HepG2 (cell line): Measurements from ENCODE around the gene GJA5. TPM values are rescaled to one million over a fixed set of nuclear protein-coding genes. Genes with fewer than 3 reads are reported as not detected.

Experiments used
- ATAC-seq: fragments of 200-7000 bp; cut with Tn5 transposase; 3 replicates; pipeline ENCODE4 v1.9.1; 2020; ENCODE audit warnings: mild to moderate bottlenecking, moderate library complexity
- BruUV-seq: library from RNA; stranded (reverse); fragments of 400-500 nt; replicated peaks from 2 replicates; lab custom pipeline; 2021; lab: Mats Ljungman, UMichigan
- CTCF ChIA-PET: fragments of 300-600 bp; formaldehyde crosslinking; extraction: SDS; loops from one replicate; lab custom pipeline; 2021; ENCODE audit warnings: low total read pairs, inconsistent platforms, low intra/inter-chr PET ratio; lab: Yijun Ruan, JAX
- POLR2A ChIA-PET: fragments of 350-600 bp; sonication (Branson Sonifier 250); formaldehyde crosslinking; loops from one replicate; lab custom pipeline; 2020; ENCODE audit warnings: antibody characterized with exemption, inconsistent platforms; lab: Yijun Ruan, JAX
- DNase-seq: peaks from one replicate; pipeline ENCODE4 v3.0.0-alpha.2; 2015; ENCODE audit warnings: low spot score
- FAIRE-seq: peaks from 3 replicates; lab custom pipeline; 2011; peaks lifted over from hg19 to GRCh38; lab: Jason Lieb, UNC
- H2AFZ ChIP-seq: one replicate; pipeline ENCODE4 v1.6.1; 2011; ENCODE audit warnings: low read length, inconsistent platforms
- H3K27ac ChIP-seq: fragments of 300-600 bp; 3 replicates; pipeline ENCODE4 v1.8.0; 2011; ENCODE audit warnings: mixed run types, mild to moderate bottlenecking, mixed read lengths, low read length, inconsistent platforms; ENCODE audit not compliant: insufficient read depth; ENCODE audit errors: extremely low read length
- H3K27me3 ChIP-seq, 2 experiments: fragments of 200-600 bp in 1 of 2; 2 replicates in 1 of 2; 3 replicates in 1 of 2; pipeline versions ENCODE4 v1.6.0 to v1.8.0; 2011; ENCODE audit warnings: low read length in 2 of 2, mild to moderate bottlenecking in 2 of 2, moderate library complexity in 2 of 2, inconsistent platforms in 1 of 2; ENCODE audit not compliant: insufficient read depth in 2 of 2, control insufficient read depth in 1 of 2
- H3K36me3 ChIP-seq, 2 experiments: fragments of 200-600 bp in 1 of 2; replicated peaks in 1 of 2; 2 replicates in 1 of 2; 3 replicates in 1 of 2; pipeline versions ENCODE4 v1.5.1 to v1.8.0; 2011; ENCODE audit warnings: low read length in 2 of 2, inconsistent platforms in 1 of 2; ENCODE audit not compliant: insufficient read depth in 2 of 2, control insufficient read depth in 1 of 2
- H3K4me1 ChIP-seq: 2 replicates; pipeline ENCODE4 v1.5.1; 2012; ENCODE audit warnings: low read length, inconsistent platforms; ENCODE audit not compliant: insufficient read depth
- H3K4me2 ChIP-seq: 2 replicates; pipeline ENCODE4 v1.6.0; 2011; ENCODE audit warnings: low read depth, low read length, inconsistent platforms
- H3K4me3 ChIP-seq, 3 experiments: fragments of 200-600 bp in 1 of 3; sonication (generic), shearing (Covaris generic) in 1 of 3; replicated peaks in 1 of 3; 2 replicates each; pipeline ENCODE4 v1.5.1; 2011 to 2016; ENCODE audit warnings: low read length in 3 of 3, inconsistent platforms in 2 of 3, low read depth in 2 of 3, mild to moderate bottlenecking in 2 of 3, control low read depth in 1 of 3, mixed read lengths in 1 of 3; ENCODE audit not compliant: insufficient read depth in 1 of 3
- H3K79me2 ChIP-seq: one replicate; pipeline ENCODE4 v1.6.1; 2011; ENCODE audit warnings: low read length, inconsistent platforms; ENCODE audit not compliant: insufficient read depth
- H3K9ac ChIP-seq: 2 replicates; pipeline ENCODE4 v1.6.0; 2011; ENCODE audit warnings: mild to moderate bottlenecking, low read depth, low read length, inconsistent platforms; ENCODE audit not compliant: insufficient read depth
- H3K9me3 ChIP-seq: 2 replicates; pipeline ENCODE4 v1.5.1; 2012; ENCODE audit warnings: mild to moderate bottlenecking, low read length
- H4K20me1 ChIP-seq: 2 replicates; pipeline ENCODE4 v1.6.0; 2011; ENCODE audit warnings: inconsistent platforms, mild to moderate bottlenecking, low read length, moderate library complexity; ENCODE audit not compliant: insufficient read depth
- XBP1 ChIP-seq: sonication (generic); formaldehyde crosslinking; IDR thresholded peaks from 2 replicates; pipeline ENCODE4 v1.5.0; 2020; ENCODE audit warnings: missing genetic modification reagents
- ZBTB7A ChIP-seq: sonication (generic); formaldehyde crosslinking; IDR thresholded peaks from 2 replicates; pipeline ENCODE4 v1.8.0; 2022; ENCODE audit warnings: mild to moderate bottlenecking, missing genetic modification reagents
- ZC3H13 ChIP-seq: sonication (generic); formaldehyde crosslinking; IDR thresholded peaks from 2 replicates; pipeline ENCODE4 v1.8.1; 2023; ENCODE audit warnings: mild to moderate bottlenecking, missing genetic modification reagents, moderate library complexity
- ZFAT ChIP-seq: sonication (generic); formaldehyde crosslinking; conservative IDR thresholded peaks from 2 replicates; pipeline ENCODE4 v1.8.1; 2023; ENCODE audit warnings: missing genetic modification reagents, inconsistent platforms
- ZNF251 ChIP-seq: sonication (generic); formaldehyde crosslinking; IDR thresholded peaks from 2 replicates; pipeline ENCODE4 v1.9.0; 2021; ENCODE audit warnings: mild to moderate bottlenecking, missing genetic modification reagents
- ZNF768 ChIP-seq: sonication (generic); formaldehyde crosslinking; IDR thresholded peaks from 2 replicates; pipeline ENCODE4 v1.4.0; 2020; ENCODE audit warnings: missing genetic modification reagents
- ZNF772 ChIP-seq: sonication (generic); formaldehyde crosslinking; IDR thresholded peaks from 2 replicates; pipeline ENCODE4 v1.5.0; 2020; ENCODE audit warnings: mild to moderate bottlenecking, missing genetic modification reagents
- WGBS: methylation state at CpG from one replicate; pipeline ENCODE4 v1.1.6; 2017; ENCODE audit warnings: low lambda C conversion rate; 5-methylcytosine and 5-hydroxymethylcytosine counted together
- in situ Hi-C: cut with HindIII; loops from 2 replicates; pipeline ENCODE4 v1.10.0; 2017; ENCODE audit warnings: low pct_unique_long_range_greater_than_20kb; ENCODE audit not compliant: extremely low pct_ligation_motif_present
- intact Hi-C: fragments of 100-400 bp; cut with micrococcal nuclease; formaldehyde crosslinking; loops from one replicate; pipeline ENCODE4 v1.10.0; 2022; ENCODE audit not compliant: unreplicated experiment
- polyA plus RNA-seq, 8 experiments: library from polyadenylated mRNA; depleted of rRNA in 3 of 8; stranded (reverse) in 7 of 8; unstranded in 1 of 8; fragments of >200 nt; fragmentation: Illumina TruSeq in 4 of 8; extraction: Trizol in 4 of 8; gene quantifications; 2 replicates each; pipeline versions ENCODE4 v1.2.1 to v1.2.3, GENCODE V29; 2011 to 2016; ENCODE audit warnings: low read depth in 4 of 8, missing spikeins in 1 of 8, mixed read lengths in 1 of 8; ENCODE audit not compliant: insufficient read depth in 1 of 8
- total RNA-seq, 5 experiments: library from RNA; depleted of rRNA; stranded (reverse); fragments of >200 nt; fragmentation: Illumina TruSeq; extraction: Trizol; gene quantifications; 2 replicates each; pipeline ENCODE4 v1.2.3, GENCODE V29; 2016; ENCODE audit warnings: low read depth in 1 of 5
- TF ChIP-seq, protein P1 (sequence below): sonication (generic); formaldehyde crosslinking; IDR thresholded peaks from 2 replicates; pipeline ENCODE4 v1.8.0; 2022; ENCODE audit warnings: missing genetic modification reagents, mild to moderate bottlenecking, borderline replicate concordance
- TF ChIP-seq, protein P2 (sequence below): sonication (generic); formaldehyde crosslinking; IDR thresholded peaks from 2 replicates; pipeline ENCODE4 v1.8.0; 2023; ENCODE audit warnings: mild to moderate bottlenecking, missing genetic modification reagents
- TF ChIP-seq, protein P3 (sequence below): sonication (generic); formaldehyde crosslinking; IDR thresholded peaks from 2 replicates; pipeline ENCODE4 v1.4.0; 2020; ENCODE audit warnings: missing genetic modification reagents
- TF ChIP-seq, protein P4 (sequence below): IDR thresholded peaks from 2 replicates; pipeline ENCODE4 v1.6.1; 2012; ENCODE audit warnings: low read depth, low read length, improper control_type of control experiment
- TF ChIP-seq, protein P5 (sequence below): fragments of 450-650 bp; IDR thresholded peaks from 2 replicates; pipeline ENCODE4 v1.6.1; 2016
- TF ChIP-seq, protein P6 (sequence below): IDR thresholded peaks from 2 replicates; pipeline ENCODE4 v1.6.1; 2016; ENCODE audit warnings: low read depth, missing genetic modification reagents, missing compliant biosample characterization

GJA5 gene
- total and polyA plus RNA-seq, 2 of the 13 experiments (the other 11 are each of a cell fraction or from before 2014, with no cell fraction given), result not detected

DNA sequence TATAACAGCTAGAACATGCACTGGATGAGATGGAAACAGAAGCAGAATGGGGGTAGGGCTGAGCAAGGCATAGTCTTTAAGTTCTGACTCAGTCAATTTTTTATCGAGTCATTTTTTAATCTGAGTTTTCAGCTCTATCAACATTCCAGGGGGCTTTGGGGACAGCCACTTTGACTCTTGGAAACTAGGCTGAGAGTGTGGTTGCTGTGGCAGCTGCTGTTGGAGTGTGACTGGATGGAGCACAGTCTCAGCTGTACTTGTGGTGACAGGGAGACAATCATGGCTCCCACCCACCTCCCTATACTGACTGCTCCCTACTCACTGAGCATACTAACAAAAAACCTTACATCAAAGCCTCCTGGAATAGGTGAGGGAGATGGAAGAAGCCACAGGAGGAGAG lies 25.0 kb downstream of the GJA5 start:
- CTCF ChIA-PET, result no interaction called here
- H3K9ac ChIP-seq, result no peak overlapping the region
- no peaks in the 10 kb centered on the region for H3K27me3 ChIP-seq
- no peak for ATAC-seq
- FAIRE-seq, result no peak
- no peak overlapping the region for H3K4me2 ChIP-seq
- H3K27ac ChIP-seq, result no peak overlapping the region
- in situ Hi-C loops (no loop called here), intact Hi-C loops (loop anchor here (10.0 kb wide), 1 partner anchor 79 kb away; no protein-coding TSS in a partner anchor)
- no peak overlapping the region for H2AFZ ChIP-seq
- H4K20me1 ChIP-seq, result no peaks in the 10 kb centered on the region
- 95% methylated on average over 1 of the region's 1 CpG for WGBS
- no TSS peak for BruUV-seq
- H3K4me1 ChIP-seq, result peaks cover 12% of the 10 kb centered on the region
- H3K9me3 ChIP-seq, result no peaks in the 10 kb centered on the region
- DNase-seq, result no peak
- H3K79me2 ChIP-seq, result no peaks in the 10 kb centered on the region
- POLR2A ChIA-PET, result no interaction called here
- no peak overlapping the region for H3K4me3 ChIP-seq
- no peaks in the 10 kb centered on the region for H3K36me3 ChIP-seq
- TF ChIP-seq XBP1 (CRISPR knock-in tag) (no peak), ZNF768 (CRISPR knock-in tag) (no peak), ZBTB7A (no peak), ZNF251 (CRISPR knock-in tag) (no peak), ZNF772 (CRISPR knock-in tag) (no peak), ZC3H13 (CRISPR knock-in tag) (no peak), ZFAT (CRISPR knock-in tag) (no peak)
- TF ChIP-seq, protein P1, sequence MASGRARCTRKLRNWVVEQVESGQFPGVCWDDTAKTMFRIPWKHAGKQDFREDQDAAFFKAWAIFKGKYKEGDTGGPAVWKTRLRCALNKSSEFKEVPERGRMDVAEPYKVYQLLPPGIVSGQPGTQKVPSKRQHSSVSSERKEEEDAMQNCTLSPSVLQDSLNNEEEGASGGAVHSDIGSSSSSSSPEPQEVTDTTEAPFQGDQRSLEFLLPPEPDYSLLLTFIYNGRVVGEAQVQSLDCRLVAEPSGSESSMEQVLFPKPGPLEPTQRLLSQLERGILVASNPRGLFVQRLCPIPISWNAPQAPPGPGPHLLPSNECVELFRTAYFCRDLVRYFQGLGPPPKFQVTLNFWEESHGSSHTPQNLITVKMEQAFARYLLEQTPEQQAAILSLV (CRISPR knock-in tag), result no peak
- TF ChIP-seq, protein P2, sequence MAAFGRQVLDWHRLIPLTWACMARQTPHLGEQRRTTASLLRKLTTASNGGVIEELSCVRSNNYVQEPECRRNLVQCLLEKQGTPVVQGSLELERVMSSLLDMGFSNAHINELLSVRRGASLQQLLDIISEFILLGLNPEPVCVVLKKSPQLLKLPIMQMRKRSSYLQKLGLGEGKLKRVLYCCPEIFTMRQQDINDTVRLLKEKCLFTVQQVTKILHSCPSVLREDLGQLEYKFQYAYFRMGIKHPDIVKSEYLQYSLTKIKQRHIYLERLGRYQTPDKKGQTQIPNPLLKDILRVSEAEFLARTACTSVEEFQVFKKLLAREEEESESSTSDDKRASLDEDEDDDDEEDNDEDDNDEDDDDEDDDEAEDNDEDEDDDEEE (CRISPR knock-in tag), result no peak
- TF ChIP-seq, protein P3, sequence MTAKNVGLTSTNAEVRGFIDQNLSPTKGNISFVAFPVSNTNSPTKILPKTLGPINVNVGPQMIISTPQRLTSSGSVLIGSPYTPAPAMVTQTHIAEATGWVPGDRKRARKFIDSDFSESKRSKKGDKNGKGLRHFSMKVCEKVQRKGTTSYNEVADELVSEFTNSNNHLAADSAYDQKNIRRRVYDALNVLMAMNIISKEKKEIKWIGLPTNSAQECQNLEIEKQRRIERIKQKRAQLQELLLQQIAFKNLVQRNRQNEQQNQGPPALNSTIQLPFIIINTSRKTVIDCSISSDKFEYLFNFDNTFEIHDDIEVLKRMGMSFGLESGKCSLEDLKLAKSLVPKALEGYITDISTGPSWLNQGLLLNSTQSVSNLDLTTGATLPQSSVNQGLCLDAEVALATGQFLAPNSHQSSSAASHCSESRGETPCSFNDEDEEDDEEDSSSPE (CRISPR knock-in tag), result no peak
- TF ChIP-seq, protein P4, sequence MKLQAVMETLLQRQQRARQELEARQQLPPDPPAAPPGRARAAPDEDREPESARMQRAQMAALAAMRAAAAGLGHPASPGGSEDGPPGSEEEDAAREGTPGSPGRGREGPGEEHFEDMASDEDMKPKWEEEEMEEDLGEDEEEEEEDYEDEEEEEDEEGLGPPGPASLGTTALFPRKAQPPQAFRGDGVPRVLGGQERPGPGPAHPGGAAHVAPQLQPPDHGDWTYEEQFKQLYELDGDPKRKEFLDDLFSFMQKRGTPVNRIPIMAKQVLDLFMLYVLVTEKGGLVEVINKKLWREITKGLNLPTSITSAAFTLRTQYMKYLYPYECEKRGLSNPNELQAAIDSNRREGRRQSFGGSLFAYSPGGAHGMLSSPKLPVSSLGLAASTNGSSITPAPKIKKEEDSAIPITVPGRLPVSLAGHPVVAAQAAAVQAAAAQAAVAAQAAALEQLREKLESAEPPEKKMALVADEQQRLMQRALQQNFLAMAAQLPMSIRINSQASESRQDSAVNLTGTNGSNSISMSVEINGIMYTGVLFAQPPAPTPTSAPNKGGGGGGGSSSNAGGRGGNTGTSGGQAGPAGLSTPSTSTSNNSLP, result no peak
- TF ChIP-seq, protein P5, sequence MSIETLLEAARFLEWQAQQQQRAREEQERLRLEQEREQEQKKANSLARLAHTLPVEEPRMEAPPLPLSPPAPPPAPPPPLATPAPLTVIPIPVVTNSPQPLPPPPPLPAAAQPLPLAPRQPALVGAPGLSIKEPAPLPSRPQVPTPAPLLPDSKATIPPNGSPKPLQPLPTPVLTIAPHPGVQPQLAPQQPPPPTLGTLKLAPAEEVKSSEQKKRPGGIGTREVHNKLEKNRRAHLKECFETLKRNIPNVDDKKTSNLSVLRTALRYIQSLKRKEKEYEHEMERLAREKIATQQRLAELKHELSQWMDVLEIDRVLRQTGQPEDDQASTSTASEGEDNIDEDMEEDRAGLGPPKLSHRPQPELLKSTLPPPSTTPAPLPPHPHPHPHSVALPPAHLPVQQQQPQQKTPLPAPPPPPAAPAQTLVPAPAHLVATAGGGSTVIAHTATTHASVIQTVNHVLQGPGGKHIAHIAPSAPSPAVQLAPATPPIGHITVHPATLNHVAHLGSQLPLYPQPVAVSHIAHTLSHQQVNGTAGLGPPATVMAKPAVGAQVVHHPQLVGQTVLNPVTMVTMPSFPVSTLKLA, result no peak
- TF ChIP-seq, protein P6, sequence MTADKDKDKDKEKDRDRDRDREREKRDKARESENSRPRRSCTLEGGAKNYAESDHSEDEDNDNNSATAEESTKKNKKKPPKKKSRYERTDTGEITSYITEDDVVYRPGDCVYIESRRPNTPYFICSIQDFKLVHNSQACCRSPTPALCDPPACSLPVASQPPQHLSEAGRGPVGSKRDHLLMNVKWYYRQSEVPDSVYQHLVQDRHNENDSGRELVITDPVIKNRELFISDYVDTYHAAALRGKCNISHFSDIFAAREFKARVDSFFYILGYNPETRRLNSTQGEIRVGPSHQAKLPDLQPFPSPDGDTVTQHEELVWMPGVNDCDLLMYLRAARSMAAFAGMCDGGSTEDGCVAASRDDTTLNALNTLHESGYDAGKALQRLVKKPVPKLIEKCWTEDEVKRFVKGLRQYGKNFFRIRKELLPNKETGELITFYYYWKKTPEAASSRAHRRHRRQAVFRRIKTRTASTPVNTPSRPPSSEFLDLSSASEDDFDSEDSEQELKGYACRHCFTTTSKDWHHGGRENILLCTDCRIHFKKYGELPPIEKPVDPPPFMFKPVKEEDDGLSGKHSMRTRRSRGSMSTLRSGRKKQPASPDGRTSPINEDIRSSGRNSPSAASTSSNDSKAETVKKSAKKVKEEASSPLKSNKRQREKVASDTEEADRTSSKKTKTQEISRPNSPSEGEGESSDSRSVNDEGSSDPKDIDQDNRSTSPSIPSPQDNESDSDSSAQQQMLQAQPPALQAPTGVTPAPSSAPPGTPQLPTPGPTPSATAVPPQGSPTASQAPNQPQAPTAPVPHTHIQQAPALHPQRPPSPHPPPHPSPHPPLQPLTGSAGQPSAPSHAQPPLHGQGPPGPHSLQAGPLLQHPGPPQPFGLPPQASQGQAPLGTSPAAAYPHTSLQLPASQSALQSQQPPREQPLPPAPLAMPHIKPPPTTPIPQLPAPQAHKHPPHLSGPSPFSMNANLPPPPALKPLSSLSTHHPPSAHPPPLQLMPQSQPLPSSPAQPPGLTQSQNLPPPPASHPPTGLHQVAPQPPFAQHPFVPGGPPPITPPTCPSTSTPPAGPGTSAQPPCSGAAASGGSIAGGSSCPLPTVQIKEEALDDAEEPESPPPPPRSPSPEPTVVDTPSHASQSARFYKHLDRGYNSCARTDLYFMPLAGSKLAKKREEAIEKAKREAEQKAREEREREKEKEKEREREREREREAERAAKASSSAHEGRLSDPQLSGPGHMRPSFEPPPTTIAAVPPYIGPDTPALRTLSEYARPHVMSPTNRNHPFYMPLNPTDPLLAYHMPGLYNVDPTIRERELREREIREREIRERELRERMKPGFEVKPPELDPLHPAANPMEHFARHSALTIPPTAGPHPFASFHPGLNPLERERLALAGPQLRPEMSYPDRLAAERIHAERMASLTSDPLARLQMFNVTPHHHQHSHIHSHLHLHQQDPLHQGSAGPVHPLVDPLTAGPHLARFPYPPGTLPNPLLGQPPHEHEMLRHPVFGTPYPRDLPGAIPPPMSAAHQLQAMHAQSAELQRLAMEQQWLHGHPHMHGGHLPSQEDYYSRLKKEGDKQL (CRISPR knock-in tag), result no peak
